Measurements from ENCODE around the gene MYBPC1. TPM values are rescaled to one million over a fixed set of nuclear protein-coding genes. Genes with fewer than 3 reads are reported as not detected.

MYBPC1 gene
- total and polyA plus RNA-seq, 2 of the 13 experiments (the other 11 are each of a cell fraction or from before 2014, with no cell fraction given), result 0.31 to 0.53 TPM

- no TSS peak for BruUV-seq (replicated peaks)
- Histone ChIP-seq H3K4me1 (ENCODE audit: insufficient read depth, low read length) (peaks cover 22% of the 10 kb centered on the region), H3K4me2 (ENCODE audit: low read depth, low read length) (no peak overlapping the region), H3K4me3 (replicated peaks in 1 of 3; ENCODE audit: insufficient read depth in 1 of 3, low read depth in 2 of 3, low read length in 3 of 3) (no peak overlapping the region), H4K20me1 (ENCODE audit: insufficient read depth, low read length) (no peaks in the 10 kb centered on the region), H3K36me3 (replicated peaks in 1 of 2; ENCODE audit: control insufficient read depth in 1 of 2, insufficient read depth in 2 of 2, low read length in 2 of 2) (no peaks in the 10 kb centered on the region), H3K27me3 (ENCODE audit: control insufficient read depth in 1 of 2, insufficient read depth in 2 of 2, low read length in 2 of 2) (no peaks in the 10 kb centered on the region), H3K27ac (ENCODE audit: extremely low read length, insufficient read depth, low read length) (no peak overlapping the region), H2AFZ (ENCODE audit: low read length) (no peak overlapping the region), H3K9ac (ENCODE audit: insufficient read depth, low read depth, low read length) (no peak overlapping the region), H3K79me2 (ENCODE audit: insufficient read depth, low read length) (no peaks in the 10 kb centered on the region), H3K9me3 (ENCODE audit: low read length) (no peaks in the 10 kb centered on the region)
- FAIRE-seq (no peak), DNase-seq (ENCODE audit: low spot score) (no peak), ATAC-seq (no peak)
- ChIA-PET POLR2A (no interaction called here), CTCF (ENCODE audit: low intra/inter-chr PET ratio, low total read pairs) (no interaction called here)
- 100% methylated on average over 2 of the region's 2 CpGs for WGBS (ENCODE audit: low lambda C conversion rate)
- intact Hi-C loops (cut with micrococcal nuclease; ENCODE audit: unreplicated experiment), result no loop called here
- TF ChIP-seq CC2D1A (CRISPR knock-in tag; IDR thresholded peaks at IDR 0.05), result no peak
- in situ Hi-C loops (cut with HindIII; ENCODE audit: extremely low pct_ligation_motif_present, low pct_unique_long_range_greater_than_20kb), result no loop called here
These were observed 52.9 kb downstream of the MYBPC1 start for GRCh38 chr12:101647711-101648110.

GRCh38 chr12:101648195-101648594 lies 53.4 kb downstream of the MYBPC1 start:
- ChIA-PET CTCF (ENCODE audit: low intra/inter-chr PET ratio, low total read pairs) (no interaction called here), POLR2A (no interaction called here)
- DNase-seq (ENCODE audit: low spot score) (no peak), FAIRE-seq (no peak), ATAC-seq (no peak)
- Histone ChIP-seq H3K27me3 (ENCODE audit: control insufficient read depth in 1 of 2, insufficient read depth in 2 of 2, low read length in 2 of 2) (no peaks in the 10 kb centered on the region), H2AFZ (ENCODE audit: low read length) (no peak overlapping the region), H3K4me1 (ENCODE audit: insufficient read depth, low read length) (peaks cover 25% of the 10 kb centered on the region), H3K4me3 (replicated peaks in 1 of 3; ENCODE audit: insufficient read depth in 1 of 3, low read depth in 2 of 3, low read length in 3 of 3) (no peak overlapping the region), H3K9me3 (ENCODE audit: low read length) (no peaks in the 10 kb centered on the region), H3K79me2 (ENCODE audit: insufficient read depth, low read length) (no peaks in the 10 kb centered on the region), H4K20me1 (ENCODE audit: insufficient read depth, low read length) (no peaks in the 10 kb centered on the region), H3K27ac (ENCODE audit: extremely low read length, insufficient read depth, low read length) (no peak overlapping the region), H3K9ac (ENCODE audit: insufficient read depth, low read depth, low read length) (no peak overlapping the region), H3K4me2 (ENCODE audit: low read depth, low read length) (no peak overlapping the region), H3K36me3 (replicated peaks in 1 of 2; ENCODE audit: control insufficient read depth in 1 of 2, insufficient read depth in 2 of 2, low read length in 2 of 2) (no peaks in the 10 kb centered on the region)
- no TSS peak for BruUV-seq (replicated peaks)
- intact Hi-C loops (cut with micrococcal nuclease; ENCODE audit: unreplicated experiment), result no loop called here
- WGBS (ENCODE audit: low lambda C conversion rate), result 74% methylated on average over 2 of the region's 2 CpGs
- in situ Hi-C loops (cut with HindIII; ENCODE audit: extremely low pct_ligation_motif_present, low pct_unique_long_range_greater_than_20kb), result no loop called here
- no peak for TF ChIP-seq ZNF430 (CRISPR knock-in tag; IDR thresholded peaks at IDR 0.05)
- no peak for TF ChIP-seq LRRFIP1 (CRISPR knock-in tag; conservative IDR thresholded peaks at IDR 0.05)
- no peak for TF ChIP-seq RFX3 (CRISPR knock-in tag; IDR thresholded peaks at IDR 0.05)
- no peak for TF ChIP-seq CENPT (CRISPR knock-in tag; IDR thresholded peaks at IDR 0.05; ENCODE audit: low read depth)
- TF ChIP-seq ZNF780A (CRISPR knock-in tag; IDR thresholded peaks at IDR 0.05), result no peak
- no peak for TF ChIP-seq TOE1 (CRISPR knock-in tag; IDR thresholded peaks at IDR 0.05)
- no peak for TF ChIP-seq TEAD2 (CRISPR knock-in tag; IDR thresholded peaks at IDR 0.05)
- TF ChIP-seq FOXK1 (CRISPR knock-in tag; IDR thresholded peaks at IDR 0.05; ENCODE audit: borderline replicate concordance, low read depth), result no peak
